Upper lobe of left lung (tissue), 6 donors: ENCODE data around the gene UNC13C. TPM values are rescaled to one million over a fixed set of nuclear protein-coding genes. Genes with fewer than 3 reads are reported as not detected.

ENCODE experiments used
- ATAC-seq, 2 donors: fragments of 200-7000 bp; cut with Tn5 transposase; one replicate each; pipeline ENCODE4 v1.9.1; 2022; ENCODE audit warnings: mild to moderate bottlenecking in 2 of 2, moderate library complexity in 2 of 2; ENCODE audit not compliant: low FRiP score in 2 of 2
- DNase-seq, 2 donors: peaks; one replicate each; pipeline ENCODE4 v3.0.0-alpha.2; 2019 to 2020
- H3K27ac ChIP-seq, 4 donors: fragments of 200-600 bp; sonication (generic); one replicate each; pipeline ENCODE4 v1.5.1; 2016 to 2019
- H3K27me3 ChIP-seq, 4 donors: fragments of 200-600 bp; sonication (generic); one replicate each; pipeline ENCODE4 v1.5.1; 2017 to 2019
- H3K36me3 ChIP-seq, 4 donors: fragments of 200-600 bp; sonication (generic); one replicate each; pipeline ENCODE4 v1.5.1; 2016 to 2019
- H3K4me1 ChIP-seq, 4 donors: fragments of 200-600 bp; sonication (generic); one replicate each; pipeline ENCODE4 v1.5.1; 2018 to 2019
- H3K4me3 ChIP-seq, 4 donors: fragments of 200-600 bp; sonication (generic); one replicate each; pipeline ENCODE4 v1.5.1; 2017 to 2019; ENCODE audit warnings: mild to moderate bottlenecking in 2 of 4, moderate library complexity in 1 of 4
- H3K9me3 ChIP-seq, 4 donors: fragments of 200-600 bp; sonication (generic); one replicate each; pipeline ENCODE4 v1.5.1; 2018 to 2019
- EP300 ChIP-seq, 4 donors: sonication (generic); formaldehyde crosslinking; IDR thresholded peaks; one replicate each; pipeline ENCODE4 v1.5.1; 2017; ENCODE audit warnings: antibody characterized with exemption in 4 of 4, control low read depth in 2 of 4
- POLR2A ChIP-seq, 4 donors: fragments of 450-650 bp; IDR thresholded peaks; one replicate each; pipeline ENCODE4 v1.5.1; 2016 to 2017; ENCODE audit warnings: antibody characterized with exemption in 4 of 4, mild to moderate bottlenecking in 2 of 4
- POLR2AphosphoS5 ChIP-seq, 2 donors: sonication (generic); formaldehyde crosslinking; IDR thresholded peaks; one replicate each; pipeline ENCODE4 v1.5.1; 2017; ENCODE audit warnings: antibody characterized with exemption in 2 of 2
- WGBS, 2 donors: methylation state at CpG; one replicate each; pipeline ENCODE4 v1.1.5; 2017 to 2018; 5-methylcytosine and 5-hydroxymethylcytosine counted together
- total RNA-seq, 6 donors: library from RNA; depleted of rRNA in 4 of 6; stranded (reverse); fragments of >200 nt in 4 of 6; gene quantifications; one replicate each; pipeline versions ENCODE4 v1.1.0 to v1.2.1, GENCODE V29; 2016 to 2021
- TF ChIP-seq, protein P1 (sequence below), 6 experiments: fragments of 450-650 bp in 4 of 6; fragments of 200-600 bp in 2 of 6; sonication (generic) in 2 of 6; IDR thresholded peaks; one replicate each; pipeline ENCODE4 v1.5.1; 2016 to 2019; ENCODE audit warnings: antibody characterized with exemption in 6 of 6
- donor health status: DM: no; HTN: no; CAD: no; lungs with moderate emphysema.
- donor health status: DM: no; HTN: yes; CAD: no; lungs with severe emphysema.

Gene UNC13C
- total RNA-seq, 6 donors from 2014 or later: 0.07 to 1.0 (median 0.34) TPM

GRCh38 chr15:54644796-54645195 lies 666.6 kb downstream of the UNC13C start:
- WGBS, 2 donors: 80 to 90% methylated on average over 2 of the region's 2 CpGs
- Histone ChIP-seq H3K27me3 (no peaks in the 10 kb centered on the region), H3K36me3 (no peaks in the 10 kb centered on the region), H3K9me3 (peaks cover 0 to 8% (median 3%) of the 10 kb centered on the region in 4 donors), H3K4me3 (no peak overlapping the region), H3K4me1 (no peaks in the 10 kb centered on the region), H3K27ac (no peak overlapping the region)
- TF ChIP-seq, protein P1, sequence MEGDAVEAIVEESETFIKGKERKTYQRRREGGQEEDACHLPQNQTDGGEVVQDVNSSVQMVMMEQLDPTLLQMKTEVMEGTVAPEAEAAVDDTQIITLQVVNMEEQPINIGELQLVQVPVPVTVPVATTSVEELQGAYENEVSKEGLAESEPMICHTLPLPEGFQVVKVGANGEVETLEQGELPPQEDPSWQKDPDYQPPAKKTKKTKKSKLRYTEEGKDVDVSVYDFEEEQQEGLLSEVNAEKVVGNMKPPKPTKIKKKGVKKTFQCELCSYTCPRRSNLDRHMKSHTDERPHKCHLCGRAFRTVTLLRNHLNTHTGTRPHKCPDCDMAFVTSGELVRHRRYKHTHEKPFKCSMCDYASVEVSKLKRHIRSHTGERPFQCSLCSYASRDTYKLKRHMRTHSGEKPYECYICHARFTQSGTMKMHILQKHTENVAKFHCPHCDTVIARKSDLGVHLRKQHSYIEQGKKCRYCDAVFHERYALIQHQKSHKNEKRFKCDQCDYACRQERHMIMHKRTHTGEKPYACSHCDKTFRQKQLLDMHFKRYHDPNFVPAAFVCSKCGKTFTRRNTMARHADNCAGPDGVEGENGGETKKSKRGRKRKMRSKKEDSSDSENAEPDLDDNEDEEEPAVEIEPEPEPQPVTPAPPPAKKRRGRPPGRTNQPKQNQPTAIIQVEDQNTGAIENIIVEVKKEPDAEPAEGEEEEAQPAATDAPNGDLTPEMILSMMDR (IDR thresholded peaks at IDR 0.05): no peak
- ATAC-seq (peak in 1 of 2 donors; percentile 52), DNase-seq (peak in 1 of 2 donors; percentile 58)

DNA sequence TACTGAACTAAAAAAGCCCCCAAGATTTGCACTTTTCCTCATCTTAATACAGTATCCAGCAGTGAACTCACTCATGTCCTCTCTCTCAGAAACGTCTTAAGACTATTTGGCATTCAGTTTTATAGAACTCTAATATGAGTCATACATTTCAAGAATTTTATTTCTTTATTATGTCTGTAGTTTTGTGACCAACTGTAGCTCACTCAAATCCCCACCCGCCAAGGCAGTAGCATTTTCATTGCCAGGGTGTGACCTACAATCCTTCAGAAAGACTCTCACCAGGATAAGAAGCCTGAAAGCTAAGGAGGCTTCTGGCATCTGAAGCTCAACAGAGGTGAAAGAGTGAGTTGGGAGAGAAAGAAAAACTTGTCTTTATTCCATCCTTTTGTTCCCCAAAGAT lies 681.4 kb downstream of the UNC13C start:
- no peak for DNase-seq
- Histone ChIP-seq H3K27ac (no peak overlapping the region), H3K4me3 (no peak overlapping the region), H3K36me3 (no peaks in the 10 kb centered on the region), H3K27me3 (no peaks in the 10 kb centered on the region), H3K4me1 (no peaks in the 10 kb centered on the region), H3K9me3 (no peaks in the 10 kb centered on the region)
- WGBS, 2 donors: 74 to 77% methylated on average over 2 of the region's 2 CpGs
- TF ChIP-seq, protein P1 (IDR thresholded peaks at IDR 0.05): no peak
- no peak for TF ChIP-seq EP300 (IDR thresholded peaks at IDR 0.05)
- ATAC-seq: no peak

DNA sequence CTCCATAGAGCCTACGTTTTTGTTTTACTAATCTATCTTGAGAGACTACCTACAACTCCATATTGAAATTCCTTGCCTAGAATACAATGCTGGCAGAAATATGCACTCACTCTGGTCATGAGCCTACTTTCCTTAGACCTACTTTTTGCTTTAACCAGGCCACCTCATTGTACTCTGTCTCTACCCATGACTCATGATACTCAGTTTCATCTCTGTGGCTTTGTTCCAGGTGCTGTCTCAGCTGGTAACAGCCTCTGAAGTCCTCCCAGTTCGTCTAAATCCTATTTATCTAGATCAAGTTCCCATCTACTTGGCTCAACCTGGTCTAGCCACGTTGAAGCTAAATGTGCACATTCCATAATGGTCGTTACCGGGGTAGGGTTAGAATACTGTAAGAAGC lies 682.1 kb downstream of the UNC13C start:
- WGBS, 2 donors: 70 to 80% methylated on average over 5 of the region's 5 CpGs
- Histone ChIP-seq H3K4me1 (no peaks in the 10 kb centered on the region), H3K36me3 (no peaks in the 10 kb centered on the region), H3K27ac (no peak overlapping the region), H3K9me3 (no peaks in the 10 kb centered on the region), H3K27me3 (no peaks in the 10 kb centered on the region), H3K4me3 (no peak overlapping the region)
- DNase-seq (no peak), ATAC-seq (no peak)
- TF ChIP-seq POLR2A (IDR thresholded peaks at IDR 0.05): no peak
- TF ChIP-seq, protein P1 (IDR thresholded peaks at IDR 0.05): no peak

- Histone ChIP-seq H3K27ac (no peak overlapping the region), H3K4me3 (no peak overlapping the region), H3K4me1 (no peaks in the 10 kb centered on the region), H3K36me3 (no peaks in the 10 kb centered on the region), H3K9me3 (peaks cover 4 to 12% (median 9%) of the 10 kb centered on the region in 4 donors), H3K27me3 (no peaks in the 10 kb centered on the region)
- DNase-seq (no peak), ATAC-seq (no peak)
- TF ChIP-seq, protein P1 (IDR thresholded peaks at IDR 0.05): no peak
- 80 to 91% methylated on average over 1 of the region's 1 CpG for WGBS, 2 donors
These were observed 697.0 kb downstream of the UNC13C start for GRCh38 chr15:54675241-54675640.

DNA sequence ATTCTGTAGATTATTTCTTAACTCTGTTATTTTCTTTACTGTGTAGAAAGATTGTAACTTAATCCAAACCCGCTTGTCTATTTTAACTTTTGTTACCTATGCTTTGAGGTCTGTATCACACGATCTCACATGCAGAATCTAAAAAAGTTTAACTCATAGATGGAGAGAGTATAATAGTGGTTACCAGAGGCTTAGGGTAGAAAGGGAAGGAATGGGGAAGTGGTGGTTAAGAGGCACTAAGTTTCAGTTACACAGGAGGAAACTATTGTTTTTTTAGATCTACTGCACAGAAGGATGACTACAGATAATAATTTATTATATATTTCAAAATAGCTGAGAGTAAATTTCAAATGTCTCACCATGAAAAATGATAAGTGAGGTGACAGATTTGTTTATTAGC lies 703.3 kb downstream of the UNC13C start:
- ATAC-seq (no peak), DNase-seq (no peak)
- 48 to 62% methylated on average over 2 of the region's 2 CpGs for WGBS, 2 donors
- H3K27me3 ChIP-seq: no peaks in the 10 kb centered on the region
- H3K9me3 ChIP-seq: no peaks in the 10 kb centered on the region
- H3K27ac ChIP-seq: no peak overlapping the region
- H3K4me3 ChIP-seq: no peak overlapping the region
- no peak for TF ChIP-seq EP300 (IDR thresholded peaks at IDR 0.05)
- TF ChIP-seq, protein P1 (IDR thresholded peaks at IDR 0.05): no peak
- no peak for TF ChIP-seq POLR2A (IDR thresholded peaks at IDR 0.05)
- TF ChIP-seq POLR2AphosphoS5 (IDR thresholded peaks at IDR 0.05): no peak
- H3K36me3 ChIP-seq: no peaks in the 10 kb centered on the region
- H3K4me1 ChIP-seq: no peaks in the 10 kb centered on the region

Other genes with a start within 250 kb of the UNC13C start
- gene WDR72, start 218.8 kb upstream of the UNC13C start, total RNA-seq: 1 to 10 TPM in 4 of 6 donors, under 1 TPM in 2; 0.30 to 7.0 (median 2.5) TPM